Kidney (tissue), 14 donors: Measurements from ENCODE around the gene ALG1L2. TPM values are rescaled to one million over a fixed set of nuclear protein-coding genes. Genes with fewer than 3 reads are reported as not detected.
"Not testable (repeated sequence)": the region's sequence is repeated elsewhere in the genome, so short reads cannot be mapped to it uniquely, and the experiment has no call there.

Source experiments
- DNase-seq, 5 donors: peaks; one replicate each; pipeline ENCODE4 v3.0.0-alpha.2; 2013 to 2020
- FAIRE-seq: peaks from 2 replicates; lab custom pipeline; 2012; peaks lifted over from hg19 to GRCh38; lab: Jason Lieb, UNC
- H3K27ac ChIP-seq, 2 donors: one replicate each; pipeline ENCODE4 v1.7.0; 2013; ENCODE audit warnings: low read depth in 2 of 2, low read length in 2 of 2, inconsistent platforms in 1 of 2
- H3K27me3 ChIP-seq: one replicate; pipeline ENCODE4 v1.7.1; 2013; ENCODE audit warnings: low read length, inconsistent platforms; ENCODE audit not compliant: control insufficient read depth, insufficient read depth
- H3K36me3 ChIP-seq, 3 donors: one replicate each; pipeline versions ENCODE4 v1.7.0 to v1.7.1; 2013; ENCODE audit warnings: low read length in 3 of 3, control low read depth in 1 of 3, inconsistent platforms in 1 of 3; ENCODE audit not compliant: insufficient read depth in 3 of 3, control insufficient read depth in 2 of 3
- H3K4me1 ChIP-seq, 3 donors: one replicate each; pipeline versions ENCODE4 v1.7.0 to v1.7.1; 2013; ENCODE audit warnings: low read length in 3 of 3, inconsistent platforms in 1 of 3, low read depth in 1 of 3; ENCODE audit not compliant: control insufficient read depth in 2 of 3, insufficient read depth in 2 of 3
- H3K4me3 ChIP-seq, 3 donors: one replicate each; pipeline versions ENCODE4 v1.7.0 to v1.8.1; 2013; ENCODE audit warnings: low read length in 3 of 3, control low read depth in 1 of 3, inconsistent platforms in 1 of 3
- H3K9ac ChIP-seq, 3 donors: one replicate each; pipeline versions ENCODE4 v1.7.0 to v1.7.1; 2013; ENCODE audit warnings: low read length in 3 of 3, control low read depth in 1 of 3, inconsistent platforms in 1 of 3
- H3K9me3 ChIP-seq, 3 donors: one replicate each; pipeline versions ENCODE4 v1.7.0 to v1.7.1; 2013; ENCODE audit warnings: low read length in 3 of 3, control low read depth in 1 of 3, inconsistent platforms in 1 of 3; ENCODE audit not compliant: control insufficient read depth in 2 of 3, insufficient read depth in 1 of 3
- intact Hi-C: fragments of 100-400 bp; cut with DNase I; formaldehyde crosslinking; loops from one replicate; pipeline ENCODE4 v1.11.1; 2022
- polyA plus RNA-seq: library from polyadenylated mRNA; stranded (reverse); fragments of 350-450 nt; fragmentation: Illumina TruSeq; extraction: RNeasy Lipid Tissue Mini Kit (QIAGEN cat#74804); gene quantifications from one replicate; pipeline ENCODE4 v1.2.3, GENCODE V29; 2014; ENCODE audit warnings: low read depth, low replicate concordance; ENCODE audit not compliant: insufficient read depth
- total RNA-seq: library from RNA; stranded (reverse); fragmentation: NEBNext Ultra II Directional; extraction: Animal tissue kit (Norgen Biotek cat#: 25700); gene quantifications from one replicate; pipeline ENCODE4 v1.2.1, GENCODE V29; 2021
- TF ChIP-seq, protein P1 (sequence below): IDR thresholded peaks from 3 replicates; pipeline ENCODE4 v1.5.1; 2012; ENCODE audit warnings: mild to moderate bottlenecking, moderate library complexity, borderline replicate concordance; ENCODE audit not compliant: insufficient read depth; ENCODE audit errors: extremely low read depth
- donor health status: control.
- donor health status: control.
- donor health status: control.
- donor health status: control.
- donor health status: control.
- donor health status: DM: yes; HTN: yes; CAD: no.
- donor health status: Normal renal cell carcinoma (clear cell type).

ALG1L2 gene
- total and polyA plus RNA-seq, 2 donors from 2014 or later = 0.82 TPM; not detected in 1

DNA sequence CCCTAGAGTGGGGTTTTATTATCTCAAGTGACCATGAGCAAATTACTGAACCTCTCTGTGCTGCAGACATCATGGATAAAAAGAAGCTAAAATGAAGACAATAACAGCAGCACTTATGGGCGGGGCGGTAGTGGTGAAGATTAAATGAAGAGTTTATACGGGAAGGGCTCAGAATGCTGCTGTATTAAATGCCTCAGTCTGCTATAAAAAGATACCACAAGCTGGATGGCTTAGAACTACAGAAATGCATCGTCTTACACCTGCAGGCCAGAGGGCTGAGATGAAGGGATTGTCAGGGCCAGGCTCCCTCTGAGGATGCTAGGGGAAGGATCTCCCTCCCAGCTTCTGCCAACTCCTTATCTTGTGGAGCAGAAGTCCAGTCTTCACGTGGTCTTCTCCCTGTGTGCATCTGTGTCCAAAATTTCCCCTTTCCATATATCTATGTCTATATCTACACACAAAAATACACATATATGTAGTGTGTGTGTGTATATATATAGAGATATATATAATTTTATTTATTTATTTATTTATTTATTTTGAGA, 2.9 kb downstream of the ALG1L2 start:
- no peaks in the 10 kb centered on the region for H3K9me3 ChIP-seq
- intact Hi-C loops = no loop called here
- no peak overlapping the region for H3K9ac ChIP-seq

DNA sequence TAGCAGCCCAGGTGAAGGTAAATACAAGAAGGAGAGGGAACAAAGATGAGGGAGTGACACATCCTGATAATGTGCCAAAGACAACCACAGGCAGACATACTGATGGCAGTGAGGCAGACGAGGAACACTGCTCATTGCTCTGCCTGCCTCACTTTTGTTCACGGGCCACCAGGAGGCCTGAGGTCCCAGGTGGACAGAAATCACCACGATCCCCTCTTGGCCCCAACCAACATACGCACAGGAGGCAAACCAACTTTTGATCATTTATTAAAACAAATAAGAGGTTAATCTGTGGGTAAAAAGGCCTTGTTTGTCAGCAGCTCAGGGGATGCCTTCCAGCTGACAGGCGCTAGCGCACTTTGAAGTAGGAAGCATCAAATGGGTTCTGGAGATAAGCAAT, 4.2 kb downstream of the ALG1L2 start:
- Histone ChIP-seq H3K27ac (no peak overlapping the region), H3K36me3 (no peaks in the 10 kb centered on the region), H3K9me3 (no peaks in the 10 kb centered on the region), H3K4me3 (no peak overlapping the region), H3K27me3 (no peaks in the 10 kb centered on the region), H3K9ac (no peak overlapping the region), H3K4me1 (no peaks in the 10 kb centered on the region)
- intact Hi-C loops = no loop called here
- no peak for FAIRE-seq
- DNase-seq = no peak
- TF ChIP-seq, protein P1, sequence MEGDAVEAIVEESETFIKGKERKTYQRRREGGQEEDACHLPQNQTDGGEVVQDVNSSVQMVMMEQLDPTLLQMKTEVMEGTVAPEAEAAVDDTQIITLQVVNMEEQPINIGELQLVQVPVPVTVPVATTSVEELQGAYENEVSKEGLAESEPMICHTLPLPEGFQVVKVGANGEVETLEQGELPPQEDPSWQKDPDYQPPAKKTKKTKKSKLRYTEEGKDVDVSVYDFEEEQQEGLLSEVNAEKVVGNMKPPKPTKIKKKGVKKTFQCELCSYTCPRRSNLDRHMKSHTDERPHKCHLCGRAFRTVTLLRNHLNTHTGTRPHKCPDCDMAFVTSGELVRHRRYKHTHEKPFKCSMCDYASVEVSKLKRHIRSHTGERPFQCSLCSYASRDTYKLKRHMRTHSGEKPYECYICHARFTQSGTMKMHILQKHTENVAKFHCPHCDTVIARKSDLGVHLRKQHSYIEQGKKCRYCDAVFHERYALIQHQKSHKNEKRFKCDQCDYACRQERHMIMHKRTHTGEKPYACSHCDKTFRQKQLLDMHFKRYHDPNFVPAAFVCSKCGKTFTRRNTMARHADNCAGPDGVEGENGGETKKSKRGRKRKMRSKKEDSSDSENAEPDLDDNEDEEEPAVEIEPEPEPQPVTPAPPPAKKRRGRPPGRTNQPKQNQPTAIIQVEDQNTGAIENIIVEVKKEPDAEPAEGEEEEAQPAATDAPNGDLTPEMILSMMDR = no peak

More for the DNA sequence above, 2.9 kb downstream of the ALG1L2 start:
- Histone ChIP-seq H3K27me3 (no peaks in the 10 kb centered on the region), H3K27ac (no peak overlapping the region), H3K36me3 (no peaks in the 10 kb centered on the region), H3K4me1 (no peaks in the 10 kb centered on the region), H3K4me3 (no peak overlapping the region)
- FAIRE-seq = no peak
- no peak for DNase-seq
- TF ChIP-seq, protein P1 = no peak

DNA sequence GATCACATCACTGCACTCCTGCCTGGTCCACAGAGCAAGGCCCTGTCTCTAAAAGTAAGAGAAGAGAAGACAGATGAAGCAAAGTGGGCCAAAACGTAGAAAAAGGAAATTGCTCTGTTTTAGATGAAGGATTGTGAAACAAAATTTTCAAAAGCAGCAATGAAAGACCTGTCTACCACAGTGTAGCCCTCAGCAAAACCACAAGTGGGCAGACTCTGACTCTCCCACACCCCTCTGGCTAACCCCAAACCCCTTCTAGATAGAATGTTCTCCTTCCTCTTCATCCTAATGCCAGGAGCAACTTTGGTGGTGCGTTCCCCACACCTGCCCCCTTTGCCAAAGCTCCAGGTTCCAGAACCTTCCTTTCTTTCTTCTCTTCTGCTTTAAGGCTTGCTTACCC, 5.0 kb downstream of the ALG1L2 start:
- intact Hi-C loops, FAIRE-seq, H3K36me3 ChIP-seq: not testable (repeated sequence)

DNA sequence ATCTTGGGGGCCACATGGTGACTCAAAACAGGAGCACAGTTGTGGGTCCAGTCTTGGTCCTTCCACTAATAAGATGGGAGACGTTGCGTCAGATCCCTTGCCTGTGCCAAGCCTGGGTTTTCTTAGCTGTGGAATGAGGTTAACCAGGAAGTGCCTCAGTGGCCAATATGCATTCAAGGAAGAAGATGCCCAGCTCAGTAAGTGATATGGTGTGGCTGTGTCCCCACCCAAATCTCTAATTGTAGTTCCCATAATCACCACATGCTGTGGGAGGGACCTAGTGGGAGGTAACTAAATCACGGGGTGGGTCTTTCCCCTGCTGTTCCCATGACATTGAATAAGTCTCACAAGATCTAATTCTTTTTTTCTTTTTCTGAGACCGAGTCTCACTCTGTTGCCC, 6.4 kb downstream of the ALG1L2 start:
- FAIRE-seq (no peak), DNase-seq (no peak)
- Histone ChIP-seq H3K36me3 (no peaks in the 10 kb centered on the region), H3K9ac (no peak overlapping the region), H3K27me3 (no peaks in the 10 kb centered on the region), H3K9me3 (no peaks in the 10 kb centered on the region), H3K4me1 (no peaks in the 10 kb centered on the region), H3K4me3 (no peak overlapping the region), H3K27ac (no peak overlapping the region)
- TF ChIP-seq, protein P1 = no peak
- intact Hi-C loops = no loop called here

More for the DNA sequence above, 5.0 kb downstream of the ALG1L2 start:
- not testable (repeated sequence) for H3K27me3 ChIP-seq, H3K27ac ChIP-seq, H3K9ac ChIP-seq, H3K9me3 ChIP-seq, DNase-seq, H3K4me3 ChIP-seq, H3K4me1 ChIP-seq

DNA sequence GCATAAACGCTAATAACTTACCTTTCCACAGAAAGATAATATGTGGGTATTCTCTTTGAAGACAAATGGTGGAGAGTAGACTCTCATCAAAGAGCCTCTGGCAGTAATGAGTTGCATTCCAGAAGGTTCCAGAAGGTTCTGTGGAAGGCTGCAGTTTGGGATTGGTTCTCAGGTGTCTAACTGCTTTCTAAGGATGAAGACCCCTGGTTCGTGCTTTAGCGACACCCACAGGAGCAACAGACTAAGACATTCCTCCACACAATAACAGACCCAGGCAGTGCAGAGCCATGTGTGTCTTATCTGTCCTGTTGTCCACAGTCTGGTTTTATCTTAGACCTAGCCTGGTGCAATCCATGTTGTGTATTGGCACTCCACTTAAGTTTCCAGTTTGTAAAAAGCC, 9.1 kb downstream of the ALG1L2 start:
- H3K9ac ChIP-seq, DNase-seq, FAIRE-seq, H3K36me3 ChIP-seq, H3K27me3 ChIP-seq, H3K4me1 ChIP-seq, intact Hi-C loops, H3K4me3 ChIP-seq, H3K27ac ChIP-seq, H3K9me3 ChIP-seq: not testable (repeated sequence)
